HepG2 (cell line): ENCODE results near the gene TLK1. TPM values are rescaled to one million over a fixed set of nuclear protein-coding genes. Genes with fewer than 3 reads are reported as not detected.

Source experiments
- ATF3 ChIP-seq: sonication (generic); formaldehyde crosslinking; IDR thresholded peaks from 2 replicates; pipeline ENCODE4 v1.4.0; 2020; ENCODE audit warnings: missing genetic modification reagents
- CEBPB ChIP-seq: IDR thresholded peaks from 2 replicates; pipeline ENCODE4 v1.6.1; 2011; ENCODE audit warnings: low read depth, low read length, improper control_type of control experiment, borderline replicate concordance
- HMG20B ChIP-seq: conservative IDR thresholded peaks from 2 replicates; pipeline ENCODE4 v1.6.1; 2016; ENCODE audit warnings: missing genetic modification reagents, missing compliant biosample characterization
- KDM6A ChIP-seq: IDR thresholded peaks from 2 replicates; pipeline ENCODE4 v1.6.1; 2016; ENCODE audit warnings: low read depth
- NFIB ChIP-seq: sonication (generic); formaldehyde crosslinking; IDR thresholded peaks from 2 replicates; pipeline ENCODE4 v1.9.0; 2021; ENCODE audit warnings: missing genetic modification reagents, mild to moderate bottlenecking, borderline replicate concordance
- NONO ChIP-seq, 2 experiments: fragments of 450-650 bp in 1 of 2; sonication (generic) in 1 of 2; formaldehyde crosslinking in 1 of 2; IDR thresholded peaks in 1 of 2; conservative IDR thresholded peaks in 1 of 2; 2 replicates each; pipeline versions ENCODE4 v1.6.1 to v1.8.0; 2017 to 2022; ENCODE audit warnings: mild to moderate bottlenecking in 1 of 2, missing genetic modification reagents in 1 of 2, moderate library complexity in 1 of 2
- POLR2AphosphoS2 ChIP-seq: IDR thresholded peaks from 2 replicates; pipeline ENCODE4 v1.6.1; 2011; ENCODE audit warnings: low read depth, low read length, improper control_type of control experiment
- REPIN1 ChIP-seq: sonication (generic); formaldehyde crosslinking; IDR thresholded peaks from 2 replicates; pipeline ENCODE4 v1.8.0; 2022; ENCODE audit warnings: missing genetic modification reagents, low read depth, mild to moderate bottlenecking, borderline replicate concordance
- TARDBP ChIP-seq: sonication (generic); formaldehyde crosslinking; IDR thresholded peaks from 2 replicates; pipeline ENCODE4 v1.8.0; 2022; ENCODE audit warnings: mild to moderate bottlenecking, missing genetic modification reagents
- THAP8 ChIP-seq: sonication (generic); formaldehyde crosslinking; IDR thresholded peaks from 2 replicates; pipeline ENCODE4 v1.5.1; 2020; ENCODE audit warnings: missing genetic modification reagents, mild to moderate bottlenecking, borderline replicate concordance
- ZBTB43 ChIP-seq: sonication (generic); formaldehyde crosslinking; conservative IDR thresholded peaks from 2 replicates; pipeline ENCODE4 v1.4.0; 2020; ENCODE audit warnings: missing genetic modification reagents
- ZBTB46 ChIP-seq: sonication (generic); formaldehyde crosslinking; IDR thresholded peaks from 2 replicates; pipeline ENCODE4 v1.4.0; 2020; ENCODE audit warnings: mild to moderate bottlenecking, missing genetic modification reagents, borderline replicate concordance
- ZFX ChIP-seq: sonication (generic); formaldehyde crosslinking; IDR thresholded peaks from 2 replicates; pipeline ENCODE4 v1.4.0; 2020; ENCODE audit warnings: mild to moderate bottlenecking, low read depth, missing genetic modification reagents, moderate library complexity
- ZNF263 ChIP-seq: sonication (generic); formaldehyde crosslinking; IDR thresholded peaks from 2 replicates; pipeline ENCODE4 v1.4.0; 2020; ENCODE audit warnings: missing genetic modification reagents
- ZNF281 ChIP-seq: sonication (generic); formaldehyde crosslinking; IDR thresholded peaks from 2 replicates; pipeline ENCODE4 v1.4.0; 2020; ENCODE audit warnings: missing genetic modification reagents, borderline replicate concordance
- ZNF510 ChIP-seq: sonication (generic); formaldehyde crosslinking; IDR thresholded peaks from 2 replicates; pipeline ENCODE4 v1.4.0; 2020; ENCODE audit warnings: low read depth, mild to moderate bottlenecking, missing genetic modification reagents
- ZNF512 ChIP-seq: sonication (generic); formaldehyde crosslinking; IDR thresholded peaks from 2 replicates; pipeline ENCODE4 v1.4.0; 2020; ENCODE audit warnings: mild to moderate bottlenecking, missing genetic modification reagents
- ZNF589 ChIP-seq: sonication (generic); formaldehyde crosslinking; conservative IDR thresholded peaks from 2 replicates; pipeline ENCODE4 v1.8.0; 2022; ENCODE audit warnings: mild to moderate bottlenecking, moderate library complexity, missing genetic modification reagents
- ZNF616 ChIP-seq: sonication (generic); formaldehyde crosslinking; IDR thresholded peaks from 2 replicates; pipeline ENCODE4 v1.5.0; 2020; ENCODE audit warnings: low read depth, mild to moderate bottlenecking, missing genetic modification reagents
- polyA plus RNA-seq, 8 experiments: library from polyadenylated mRNA; depleted of rRNA in 3 of 8; stranded (reverse) in 7 of 8; unstranded in 1 of 8; fragments of >200 nt; fragmentation: Illumina TruSeq in 4 of 8; extraction: Trizol in 4 of 8; gene quantifications; 2 replicates each; pipeline versions ENCODE4 v1.2.1 to v1.2.3, GENCODE V29; 2011 to 2016; ENCODE audit warnings: low read depth in 4 of 8, missing spikeins in 1 of 8, mixed read lengths in 1 of 8; ENCODE audit not compliant: insufficient read depth in 1 of 8
- total RNA-seq, 5 experiments: library from RNA; depleted of rRNA; stranded (reverse); fragments of >200 nt; fragmentation: Illumina TruSeq; extraction: Trizol; gene quantifications; 2 replicates each; pipeline ENCODE4 v1.2.3, GENCODE V29; 2016; ENCODE audit warnings: low read depth in 1 of 5

TLK1 gene
- total and polyA plus RNA-seq, 2 of the 13 experiments (the other 11 are each of a cell fraction or from before 2014, with no cell fraction given): 16.8 to 28.7 TPM

GRCh38 chr2:171159372-171160118 is 1.1 kb downstream of the TLK1 start (continued):
- TF ChIP-seq THAP8 (CRISPR knock-in tag): 0 out of 2 replicates have a peak, but pooled peaks have one; percentile 25
- peak; percentile 25; the same call in 1 of the 2 replicates for TF ChIP-seq ATF3 (CRISPR knock-in tag)
- 0 out of 2 replicates have a peak, but pooled peaks have one; percentile 8 for TF ChIP-seq ZBTB46 (CRISPR knock-in tag)
- TF ChIP-seq ZNF512: 0 out of 2 replicates have a peak, but pooled peaks have one; percentile 42
- TF ChIP-seq CEBPB: no peak
- TF ChIP-seq KDM6A: 0 out of 2 replicates have a peak, but pooled peaks have one; percentile 24
- TF ChIP-seq ZBTB43: no peak
- peak; percentile 86; the same call in 1 of the 2 replicates for TF ChIP-seq POLR2AphosphoS2
- TF ChIP-seq ZFX (CRISPR knock-in tag): peak; percentile 68; the same call in 1 of the 2 replicates
- TF ChIP-seq NONO (IDR thresholded peaks at IDR 0.05): no peak
- TF ChIP-seq NONO (CRISPR knock-in tag; conservative IDR thresholded peaks at IDR 0.05): peak; percentile 51
- peak; percentile 48; the same call in 1 of the 2 replicates for TF ChIP-seq TARDBP (CRISPR knock-in tag)
- TF ChIP-seq ZNF510: peak; percentile 82
- TF ChIP-seq ZNF263 (CRISPR knock-in tag): peak; percentile 60; the same call in 1 of the 2 replicates
- TF ChIP-seq ZNF589 (CRISPR knock-in tag): no peak
- no peak for TF ChIP-seq HMG20B (CRISPR knock-in tag)
- TF ChIP-seq ZNF281 (CRISPR knock-in tag): 0 out of 2 replicates have a peak, but pooled peaks have one; percentile 46
- 0 out of 2 replicates have a peak, but pooled peaks have one; percentile 26 for TF ChIP-seq REPIN1 (CRISPR knock-in tag)
- 0 out of 2 replicates have a peak, but pooled peaks have one; percentile 23 for TF ChIP-seq NFIB (CRISPR knock-in tag)
- no peak for TF ChIP-seq ZNF616 (CRISPR knock-in tag)
